Measurements from ENCODE around the gene CFHR5.
"Not testable (repeated sequence)": the region's sequence is repeated elsewhere in the genome, so short reads cannot be mapped to it uniquely, and the experiment has no call there.

Gene CFHR5

GRCh38 chr1:197021716-197022115 lies 44.4 kb downstream of the CFHR5 start:
- no peak for DNase-seq

GRCh38 chr1:197024460-197024859 lies 47.1 kb downstream of the CFHR5 start:
- no peak for DNase-seq

- no peak for DNase-seq
Measured at GRCh38 chr1:197027359-197027758, 50.0 kb downstream of the CFHR5 start.

- DNase-seq, result no peak
Measured at GRCh38 chr1:197029749-197030148, 52.4 kb downstream of the CFHR5 start.

- not testable (repeated sequence) for DNase-seq
Measured at GRCh38 chr1:197034631-197035339, 57.4 kb downstream of the CFHR5 start.

- no peak for DNase-seq
Measured at GRCh38 chr1:197036861-197037260, 59.5 kb downstream of the CFHR5 start.

GRCh38 chr1:197041486-197042353 lies 64.4 kb downstream of the CFHR5 start:
- DNase-seq, result no peak

GRCh38 chr1:197042676-197043341 lies 65.5 kb downstream of the CFHR5 start:
- DNase-seq, result no peak

GRCh38 chr1:197049100-197049499 lies 71.7 kb downstream of the CFHR5 start:
- DNase-seq, result no peak

Data from hippocampal formation (tissue), 2 donors.